ENCODE data around the gene HAP1. TPM values are rescaled to one million over a fixed set of nuclear protein-coding genes. Genes with fewer than 3 reads are reported as not detected.

Gene HAP1
- total RNA-seq, 1 donor from 2014 or later = 0.96 TPM

DNA sequence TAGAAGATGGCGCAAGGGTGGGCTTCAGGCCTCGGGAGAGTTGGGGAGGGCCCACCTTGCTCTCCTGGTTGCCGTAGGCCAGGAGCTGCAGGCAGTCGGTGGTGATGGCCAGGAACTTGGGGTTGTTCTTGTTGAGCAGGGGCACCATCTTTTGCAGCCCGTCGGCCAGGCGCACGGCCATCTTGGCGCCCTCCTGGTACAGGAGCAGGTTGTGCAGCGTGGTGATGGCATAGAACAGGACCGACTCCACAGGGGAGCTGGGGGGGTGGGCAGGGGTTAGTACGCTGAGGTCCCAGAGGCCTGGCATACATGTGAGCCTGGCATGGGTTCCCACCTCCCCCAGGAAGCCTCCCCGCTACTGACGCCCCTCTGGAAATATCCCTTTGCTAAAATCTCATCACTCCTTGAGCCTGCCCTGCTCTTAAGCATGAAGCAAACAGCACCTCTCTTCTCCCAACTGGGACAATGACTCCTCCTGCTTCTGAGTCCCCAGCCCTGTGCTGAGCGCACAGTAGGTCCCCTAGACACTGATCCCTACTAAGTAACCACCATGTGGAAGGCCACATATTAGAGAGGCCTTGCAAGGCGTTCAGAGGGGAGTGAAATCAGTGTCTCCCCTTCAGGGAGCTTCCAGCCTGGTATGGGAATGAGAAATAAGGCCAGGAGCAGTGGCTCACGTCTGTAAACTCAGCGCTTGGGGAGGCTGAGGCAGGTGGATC is 33.0 kb upstream of the HAP1 start:
- TF ChIP-seq, protein P1, sequence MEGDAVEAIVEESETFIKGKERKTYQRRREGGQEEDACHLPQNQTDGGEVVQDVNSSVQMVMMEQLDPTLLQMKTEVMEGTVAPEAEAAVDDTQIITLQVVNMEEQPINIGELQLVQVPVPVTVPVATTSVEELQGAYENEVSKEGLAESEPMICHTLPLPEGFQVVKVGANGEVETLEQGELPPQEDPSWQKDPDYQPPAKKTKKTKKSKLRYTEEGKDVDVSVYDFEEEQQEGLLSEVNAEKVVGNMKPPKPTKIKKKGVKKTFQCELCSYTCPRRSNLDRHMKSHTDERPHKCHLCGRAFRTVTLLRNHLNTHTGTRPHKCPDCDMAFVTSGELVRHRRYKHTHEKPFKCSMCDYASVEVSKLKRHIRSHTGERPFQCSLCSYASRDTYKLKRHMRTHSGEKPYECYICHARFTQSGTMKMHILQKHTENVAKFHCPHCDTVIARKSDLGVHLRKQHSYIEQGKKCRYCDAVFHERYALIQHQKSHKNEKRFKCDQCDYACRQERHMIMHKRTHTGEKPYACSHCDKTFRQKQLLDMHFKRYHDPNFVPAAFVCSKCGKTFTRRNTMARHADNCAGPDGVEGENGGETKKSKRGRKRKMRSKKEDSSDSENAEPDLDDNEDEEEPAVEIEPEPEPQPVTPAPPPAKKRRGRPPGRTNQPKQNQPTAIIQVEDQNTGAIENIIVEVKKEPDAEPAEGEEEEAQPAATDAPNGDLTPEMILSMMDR (IDR thresholded peaks at IDR 0.05; ENCODE audit: insufficient read depth, low read length, poor library complexity, severe bottlenecking) = no peak
- H3K36me3 ChIP-seq (ENCODE audit: control insufficient read depth, insufficient read depth, low read length) = peaks cover 9% of the 10 kb centered on the region
- no peaks in the 10 kb centered on the region for H3K27me3 ChIP-seq (ENCODE audit: control insufficient read depth, insufficient read depth, low read length)
- H3K4me3 ChIP-seq (ENCODE audit: low read depth, low read length) = no peak overlapping the region
- DNase-seq (ENCODE audit: low read depth) = no peak

DNA sequence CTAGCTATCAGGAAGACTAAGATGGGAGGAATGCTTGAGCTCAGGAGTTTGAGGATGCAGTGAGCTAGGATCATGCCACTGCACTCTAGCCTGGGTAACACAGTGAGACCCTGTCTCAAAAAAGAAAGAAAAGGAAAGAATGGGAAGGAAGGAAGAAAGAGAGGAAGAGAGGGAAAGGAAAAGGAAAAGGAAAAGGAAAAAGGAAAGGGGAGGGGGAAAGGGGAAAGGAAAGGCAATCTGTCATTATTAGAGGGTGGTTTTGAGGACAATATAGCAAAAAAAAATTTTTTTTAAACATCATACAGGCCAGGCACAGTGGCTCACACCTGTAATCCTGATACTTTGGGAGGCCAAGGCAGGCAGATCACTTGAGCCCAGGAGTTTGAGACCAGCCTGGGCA is 31.7 kb upstream of the HAP1 start:
- Histone ChIP-seq H3K36me3 (ENCODE audit: control insufficient read depth, insufficient read depth, low read length) (peaks cover 9% of the 10 kb centered on the region), H3K27me3 (ENCODE audit: control insufficient read depth, insufficient read depth, low read length) (no peaks in the 10 kb centered on the region), H3K4me3 (ENCODE audit: low read depth, low read length) (no peak overlapping the region)
- no peak for DNase-seq (ENCODE audit: low read depth)
- TF ChIP-seq, protein P1 (IDR thresholded peaks at IDR 0.05; ENCODE audit: insufficient read depth, low read length, poor library complexity, severe bottlenecking) = no peak

DNA sequence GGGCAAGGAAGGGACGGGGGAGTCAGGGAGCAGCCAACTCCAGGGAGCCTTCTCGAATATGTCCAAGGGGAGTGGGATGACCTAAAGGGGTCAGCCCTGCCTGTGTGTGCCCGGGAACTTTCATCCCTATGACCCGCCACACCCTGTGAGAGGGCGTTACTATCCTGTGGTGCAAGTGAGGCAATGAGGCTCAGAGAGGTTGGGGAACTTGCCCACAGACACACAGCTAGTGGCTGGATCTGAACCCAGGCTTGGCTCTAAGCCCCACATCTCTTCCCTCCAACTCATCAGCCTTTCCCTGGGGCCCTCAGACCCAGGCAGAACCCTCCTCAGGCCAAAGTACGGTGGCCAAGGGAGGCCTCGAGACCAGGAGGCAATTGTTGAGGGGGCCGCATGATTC is 28.9 kb upstream of the HAP1 start:
- no peak overlapping the region for H3K4me3 ChIP-seq (ENCODE audit: low read depth, low read length)
- no peaks in the 10 kb centered on the region for H3K27me3 ChIP-seq (ENCODE audit: control insufficient read depth, insufficient read depth, low read length)
- H3K36me3 ChIP-seq (ENCODE audit: control insufficient read depth, insufficient read depth, low read length) = peaks cover 7% of the 10 kb centered on the region
- TF ChIP-seq, protein P1 (IDR thresholded peaks at IDR 0.05; ENCODE audit: insufficient read depth, low read length, poor library complexity, severe bottlenecking) = no peak
- no peak for DNase-seq (ENCODE audit: low read depth)

DNA sequence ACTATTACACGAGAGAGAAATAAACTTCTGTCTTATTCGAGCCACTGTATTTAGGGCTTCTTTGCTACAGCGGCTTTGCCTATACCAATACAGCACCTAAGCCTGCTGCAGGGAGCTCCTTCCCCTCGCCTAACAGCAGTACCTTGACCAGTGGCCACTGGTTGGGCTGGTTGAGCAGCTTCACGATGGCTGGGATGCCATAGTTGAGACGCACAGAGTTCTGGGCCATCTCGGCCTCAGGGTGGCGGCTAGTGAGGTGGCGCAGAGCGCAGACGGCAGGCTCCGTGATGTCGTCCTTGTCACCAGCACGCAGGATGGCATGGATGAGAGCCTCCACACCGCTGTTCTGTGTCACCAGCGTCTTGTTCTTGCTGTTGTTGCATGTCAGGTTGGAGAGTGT is 28.4 kb upstream of the HAP1 start:
- TF ChIP-seq, protein P1 (IDR thresholded peaks at IDR 0.05; ENCODE audit: insufficient read depth, low read length, poor library complexity, severe bottlenecking) = no peak
- H3K36me3 ChIP-seq (ENCODE audit: control insufficient read depth, insufficient read depth, low read length) = peaks cover 7% of the 10 kb centered on the region
- no peak overlapping the region for H3K4me3 ChIP-seq (ENCODE audit: low read depth, low read length)
- no peak for DNase-seq (ENCODE audit: low read depth)
- H3K27me3 ChIP-seq (ENCODE audit: control insufficient read depth, insufficient read depth, low read length) = no peaks in the 10 kb centered on the region

DNA sequence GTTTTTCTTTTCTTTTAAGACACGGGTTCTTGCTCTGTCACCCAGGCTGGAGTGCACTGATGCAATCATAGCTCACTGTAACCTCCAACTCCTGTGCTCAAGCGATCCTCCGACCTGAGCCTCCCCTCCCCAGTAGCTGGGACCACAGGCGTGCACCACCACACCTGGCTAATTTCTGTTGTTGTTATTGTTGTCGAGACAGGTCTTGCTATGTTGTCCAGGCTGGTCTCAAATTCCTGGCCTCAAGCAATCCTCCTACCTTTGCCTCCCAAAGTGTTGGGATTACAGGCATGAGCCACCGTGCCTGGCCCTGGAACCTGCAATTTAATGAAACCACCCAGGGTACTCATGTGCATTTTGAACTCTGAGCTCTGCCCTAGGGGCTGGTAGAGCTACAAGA is 27.9 kb upstream of the HAP1 start:
- no peak for DNase-seq (ENCODE audit: low read depth)
- Histone ChIP-seq H3K27me3 (ENCODE audit: control insufficient read depth, insufficient read depth, low read length) (no peaks in the 10 kb centered on the region), H3K4me3 (ENCODE audit: low read depth, low read length) (no peak overlapping the region), H3K36me3 (ENCODE audit: control insufficient read depth, insufficient read depth, low read length) (peaks cover 8% of the 10 kb centered on the region)
- TF ChIP-seq, protein P1 (IDR thresholded peaks at IDR 0.05; ENCODE audit: insufficient read depth, low read length, poor library complexity, severe bottlenecking) = no peak

DNA sequence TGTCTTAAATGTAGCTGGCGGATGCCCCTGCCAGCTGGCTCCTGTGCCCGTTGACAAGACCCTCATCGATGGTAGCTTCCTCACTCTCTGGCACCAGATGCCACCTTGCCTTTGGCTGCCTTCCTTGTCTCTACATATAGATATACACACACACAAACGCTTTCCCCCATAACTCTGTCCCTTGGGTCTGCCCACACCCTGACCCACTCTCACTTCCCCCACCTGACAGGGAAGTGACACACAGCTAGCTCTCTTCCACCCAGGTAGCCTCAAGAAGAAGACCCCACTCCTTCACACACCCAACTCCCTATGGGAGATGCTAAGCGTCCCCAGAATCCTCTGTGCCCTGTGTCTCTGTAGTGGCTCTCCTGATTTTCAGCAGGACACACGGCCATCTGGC is 26.4 kb upstream of the HAP1 start:
- DNase-seq (ENCODE audit: low read depth) = no peak
- TF ChIP-seq, protein P1 (IDR thresholded peaks at IDR 0.05; ENCODE audit: insufficient read depth, low read length, poor library complexity, severe bottlenecking) = no peak
- H3K36me3 ChIP-seq (ENCODE audit: control insufficient read depth, insufficient read depth, low read length) = peaks cover 9% of the 10 kb centered on the region
- H3K27me3 ChIP-seq (ENCODE audit: control insufficient read depth, insufficient read depth, low read length) = no peaks in the 10 kb centered on the region
- no peak overlapping the region for H3K4me3 ChIP-seq (ENCODE audit: low read depth, low read length)

All from kidney epithelial cell (primary cell).